Renal pelvis (tissue), 4 donors: Measurements from ENCODE around the gene SRD5A1. TPM values are rescaled to one million over a fixed set of nuclear protein-coding genes. Genes with fewer than 3 reads are reported as not detected.

ENCODE experiments used
- DNase-seq: peaks from one replicate; pipeline ENCODE4 v3.0.0-alpha.2; 2013
- polyA plus RNA-seq, 3 donors: library from polyadenylated mRNA; unstranded; fragments of 120-200 nt; gene quantifications; one replicate each; pipeline ENCODE4 v1.2.1, GENCODE V29; 2013; ENCODE audit not compliant: insufficient read length in 3 of 3

The SRD5A1 gene
- polyA plus RNA-seq, 3 donors = 11.6 to 12.5 (median 11.7) TPM

DNA sequence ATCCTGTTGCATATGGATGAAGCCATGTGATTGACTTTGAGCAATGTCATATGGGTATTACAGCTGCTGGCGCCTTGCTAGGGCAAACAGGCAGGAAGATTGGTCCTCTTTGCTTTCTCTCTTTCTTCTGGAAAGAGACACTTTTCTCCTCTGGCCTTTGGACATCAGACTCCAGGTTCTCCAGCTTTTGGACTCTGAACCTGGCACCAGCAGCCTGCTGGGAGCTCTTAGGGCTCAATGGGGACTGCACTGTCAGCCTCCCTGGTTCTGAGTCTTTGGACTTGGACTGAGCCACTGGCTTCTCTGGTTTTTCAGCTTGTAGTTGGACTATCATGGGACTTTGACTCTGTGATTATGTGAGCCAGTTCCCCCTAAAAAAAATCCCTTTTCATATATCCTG, 45.1 kb downstream of the SRD5A1 start:
- DNase-seq = no peak

DNA sequence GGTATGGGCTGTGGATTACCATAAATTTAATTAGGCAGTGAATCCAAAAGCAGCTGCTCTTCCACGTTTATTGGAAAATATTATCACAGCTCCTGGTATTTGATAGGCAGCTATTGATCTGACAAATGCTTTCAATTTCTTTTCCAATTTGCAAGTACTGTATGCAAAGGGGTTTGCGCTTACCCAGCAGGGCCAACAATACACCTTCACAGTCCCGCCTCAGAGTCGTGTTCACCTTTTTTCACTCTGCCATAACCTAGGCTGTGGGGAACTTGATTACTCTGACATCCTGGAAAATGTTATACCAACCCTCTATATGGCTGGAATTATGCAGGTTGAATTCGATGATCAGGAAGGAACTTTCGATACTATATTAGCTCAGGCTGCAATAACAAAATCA, 47.7 kb downstream of the SRD5A1 start:
- DNase-seq = no peak

GRCh38 chr5:6681682-6682081, 48.4 kb downstream of the SRD5A1 start:
- DNase-seq = no peak

DNA sequence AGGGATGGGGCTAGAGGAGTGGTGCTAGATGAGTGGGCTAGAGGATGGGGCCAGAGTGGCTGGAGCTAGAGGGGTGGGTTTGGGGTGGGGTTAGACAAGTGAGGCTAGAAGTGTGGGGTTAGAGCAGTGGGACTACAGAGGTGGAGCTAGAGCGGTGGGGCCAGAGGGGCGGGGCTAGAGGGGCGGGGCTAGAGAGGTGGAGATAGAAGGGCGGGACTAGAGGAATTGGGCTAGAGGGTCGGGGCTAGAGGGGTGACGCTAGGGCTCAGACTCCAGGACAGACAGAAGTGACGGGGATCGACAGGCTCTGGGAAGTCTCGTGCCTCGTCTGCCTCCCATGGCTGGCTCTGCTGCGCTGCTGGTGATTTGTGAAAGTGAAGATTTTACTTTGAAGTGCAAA, 49.0 kb downstream of the SRD5A1 start:
- DNase-seq = no peak

DNA sequence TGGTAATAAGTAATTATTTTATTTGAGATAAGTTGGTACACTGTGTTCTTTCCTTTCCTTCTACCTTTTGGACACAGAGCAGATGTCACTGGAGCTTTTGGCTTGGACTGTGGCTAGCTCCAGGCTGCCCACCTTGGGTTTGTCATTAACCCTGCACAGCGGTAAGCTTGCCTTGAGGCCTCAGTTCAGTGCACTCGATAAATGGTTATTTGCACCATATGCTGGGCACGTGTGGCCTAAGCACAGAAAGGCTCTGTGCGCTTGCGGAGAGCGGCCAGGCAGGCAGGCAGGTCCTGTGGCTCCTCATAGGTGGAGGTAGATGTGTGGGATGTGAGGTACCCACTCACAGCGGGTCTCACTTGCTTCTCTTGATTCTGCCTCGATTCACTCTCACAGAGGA, 50.0 kb downstream of the SRD5A1 start:
- DNase-seq = no peak

- no peak for DNase-seq
Observed at GRCh38 chr5:6684075-6684474, 50.8 kb downstream of the SRD5A1 start.

DNA sequence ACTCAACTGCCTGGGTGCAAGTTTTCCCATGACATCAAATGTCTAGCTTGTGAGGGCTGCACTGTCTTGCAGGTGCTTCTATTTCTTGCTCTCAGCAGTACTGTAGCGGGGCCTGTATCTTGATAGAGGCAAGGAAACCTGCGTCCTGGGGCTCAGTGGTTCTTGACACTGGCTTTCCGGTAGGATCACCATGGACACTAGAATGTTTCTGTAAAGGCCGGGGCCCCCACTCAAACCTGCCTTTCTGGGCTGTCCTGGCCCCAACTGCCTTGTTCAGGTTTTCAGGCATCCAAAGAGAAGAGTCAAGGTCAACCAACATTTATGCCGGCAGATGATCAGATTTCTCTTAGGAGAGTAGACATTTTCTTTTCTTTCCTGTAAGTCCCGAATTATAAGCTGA, 53.3 kb downstream of the SRD5A1 start:
- no peak for DNase-seq

DNA sequence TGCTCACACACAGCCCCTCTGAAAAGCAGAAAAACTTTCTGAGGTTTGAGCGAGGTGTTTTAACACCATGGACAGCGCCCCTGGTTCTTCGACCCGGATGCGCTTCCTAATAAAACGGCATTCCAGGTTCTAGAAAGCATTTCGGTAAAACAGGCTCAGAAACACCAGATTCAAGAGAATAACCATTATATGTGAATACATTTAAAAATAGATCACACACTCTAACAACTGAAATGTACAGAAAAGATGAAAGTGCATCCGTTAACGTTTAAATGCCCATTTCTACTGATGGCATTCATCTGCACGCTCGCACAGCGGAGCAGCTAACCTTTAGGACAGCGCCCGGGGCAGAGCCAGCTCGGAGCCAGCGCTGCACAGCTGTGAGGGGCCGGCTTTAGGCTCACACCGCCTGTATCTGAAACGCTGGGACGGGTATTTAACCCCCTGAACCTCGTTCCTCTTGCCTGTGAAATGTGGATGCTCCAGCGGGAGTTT, 53.7 kb downstream of the SRD5A1 start:
- peak; percentile 77 for DNase-seq

DNA sequence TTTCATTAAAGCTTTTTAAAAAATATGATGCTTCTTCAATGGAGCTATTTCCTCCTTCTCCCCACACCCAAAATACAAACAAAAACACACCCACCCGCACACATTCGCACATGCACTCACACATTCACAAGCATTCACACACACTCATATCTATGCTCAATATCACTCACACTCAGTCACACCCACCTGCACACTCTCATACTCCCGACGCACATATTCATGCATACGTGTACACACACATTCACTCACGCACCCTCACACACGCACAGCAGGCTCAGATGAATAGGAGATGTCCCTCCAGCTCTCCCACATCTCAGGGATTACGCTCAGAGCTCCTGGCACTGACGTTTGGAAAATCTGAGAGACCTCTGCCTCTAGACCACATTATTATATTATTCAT, 54.3 kb downstream of the SRD5A1 start:
- no peak for DNase-seq

- no peak for DNase-seq
Observed at GRCh38 chr5:6692906-6693305, 59.7 kb downstream of the SRD5A1 start.

DNA sequence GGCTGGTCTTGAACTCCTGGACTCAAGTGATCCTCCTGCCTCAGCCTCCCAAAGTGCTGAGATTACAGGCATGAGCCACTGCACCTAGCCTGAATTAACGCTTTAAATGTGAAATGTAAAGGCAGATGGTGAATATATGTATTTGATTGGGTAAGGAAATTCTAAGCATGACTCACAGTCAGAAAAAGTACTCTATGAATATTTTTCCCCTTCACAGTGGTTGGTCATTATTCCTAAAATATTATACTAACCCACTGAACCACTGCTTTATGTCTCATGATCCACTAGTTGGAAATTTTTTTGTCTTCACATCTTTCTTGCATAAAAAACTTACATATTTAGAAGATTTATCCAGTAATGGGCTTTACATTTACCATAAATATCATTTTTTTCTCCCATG, 65.5 kb downstream of the SRD5A1 start:
- no peak for DNase-seq

DNA sequence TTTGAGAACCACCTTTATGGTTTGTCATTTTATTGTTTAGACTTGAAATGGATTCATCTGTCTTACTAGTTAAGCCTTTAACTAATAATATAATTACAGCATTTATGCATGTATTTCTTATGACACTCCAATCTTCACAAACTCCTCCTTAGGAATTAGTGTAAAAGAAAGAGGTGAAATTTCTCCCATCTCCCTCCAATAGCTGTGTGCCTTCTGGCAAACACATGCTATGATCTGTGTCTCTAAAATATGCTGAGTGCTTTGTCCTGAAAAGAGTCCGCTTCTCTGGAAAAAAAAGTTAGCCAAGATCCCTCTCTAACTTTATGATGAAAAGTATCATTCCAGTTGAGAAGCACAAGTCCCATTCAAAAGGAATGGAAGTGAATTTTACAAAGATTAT, 66.1 kb downstream of the SRD5A1 start:
- no peak for DNase-seq

GRCh38 chr5:6700074-6700684, 66.9 kb downstream of the SRD5A1 start:
- DNase-seq = no peak

DNA sequence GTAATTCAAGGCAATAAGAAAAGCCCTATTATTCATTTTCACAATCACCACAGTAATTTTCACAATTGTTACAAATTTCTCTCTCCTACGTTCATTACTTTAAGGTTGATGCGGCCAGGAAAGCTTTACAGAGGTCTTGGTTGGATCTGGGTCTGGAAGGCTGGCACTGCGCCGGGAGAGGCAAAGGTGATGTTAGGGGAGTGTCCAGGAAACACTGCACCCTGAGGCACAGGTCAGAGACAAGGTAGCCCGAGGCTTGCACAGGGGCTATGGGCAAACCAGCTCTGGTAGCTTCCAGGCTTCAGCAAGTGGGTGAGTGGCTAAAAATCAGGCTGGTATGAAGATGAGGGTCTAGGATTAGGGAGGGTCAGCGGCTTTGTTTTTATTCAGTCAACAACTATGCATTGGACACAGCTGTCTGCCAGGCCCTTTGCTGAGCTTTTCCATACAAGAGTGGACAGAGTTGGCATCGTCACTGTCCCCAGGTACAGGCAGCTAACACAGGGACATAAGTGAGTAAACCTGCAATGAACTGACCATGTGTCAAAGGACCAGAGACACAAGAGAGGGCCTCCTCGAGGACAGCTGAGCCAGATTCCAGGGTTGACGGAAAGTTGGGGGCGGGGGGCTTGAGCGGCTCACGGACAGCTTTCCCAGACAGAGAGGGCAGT, 67.6 kb downstream of the SRD5A1 start:
- no peak for DNase-seq

DNA sequence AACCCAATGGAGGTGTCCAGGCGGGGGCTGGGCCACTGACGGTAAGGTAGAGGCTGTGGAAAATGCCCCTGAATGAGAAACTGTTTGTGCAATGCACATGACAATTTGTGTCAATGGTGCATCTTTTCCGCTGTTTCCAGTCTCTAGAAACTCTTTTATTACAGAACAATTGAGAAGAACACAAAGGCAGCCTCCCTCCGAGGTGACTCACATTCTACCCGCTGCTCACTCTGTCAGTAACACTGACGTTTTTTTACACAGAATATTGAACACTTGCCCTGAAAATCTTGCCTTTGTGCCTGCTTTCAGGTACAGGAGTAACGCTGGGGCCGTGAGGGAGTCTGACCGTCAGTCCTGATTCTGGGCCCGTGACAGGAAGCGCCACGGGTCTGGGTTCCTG, 68.3 kb downstream of the SRD5A1 start:
- DNase-seq = no peak

- no peak for DNase-seq
Observed at GRCh38 chr5:6702633-6703032, 69.4 kb downstream of the SRD5A1 start.

DNA sequence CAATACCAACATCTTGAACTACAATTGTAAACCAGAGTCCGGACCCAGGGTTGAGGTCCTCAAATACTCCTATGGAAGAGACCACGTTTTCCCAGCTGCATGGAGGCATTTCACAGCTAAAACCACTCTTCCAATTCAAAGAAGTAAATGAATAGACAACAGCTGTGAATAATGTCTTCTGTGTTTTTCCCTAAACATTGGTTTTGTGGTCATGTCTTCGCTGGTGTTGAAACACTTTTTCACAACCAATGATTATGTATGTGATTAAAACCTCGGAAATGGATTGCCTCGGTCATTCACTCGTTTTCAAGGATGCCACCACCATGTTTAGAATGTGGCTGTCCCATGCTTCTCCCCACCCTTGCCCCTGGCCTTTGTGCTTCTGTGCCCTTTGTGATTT, 70.6 kb downstream of the SRD5A1 start:
- DNase-seq = no peak

DNA sequence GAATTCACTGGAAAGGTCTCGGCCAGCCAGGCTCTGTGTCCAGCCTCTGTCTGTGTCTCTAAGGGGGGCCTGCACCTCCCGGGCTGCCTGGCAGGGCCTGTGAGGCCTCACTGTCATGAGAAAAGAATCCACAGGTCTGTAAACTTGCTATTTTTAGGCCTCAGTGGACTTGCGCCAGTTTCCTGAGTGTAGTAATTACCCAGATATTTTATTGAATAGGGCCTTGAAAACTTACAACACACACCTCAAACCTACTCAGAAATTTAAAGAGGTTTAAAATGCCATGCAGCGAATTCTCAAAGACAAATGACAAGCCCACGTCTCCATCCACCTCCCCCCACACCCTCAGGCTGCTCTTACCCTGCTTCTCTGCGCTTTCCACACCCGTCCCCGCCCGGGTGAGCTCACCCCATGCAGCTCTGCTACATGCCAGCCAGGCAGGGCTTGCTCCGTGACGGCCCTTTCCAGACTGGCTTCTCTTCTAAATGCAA, 71.2 kb downstream of the SRD5A1 start:
- no peak for DNase-seq

DNA sequence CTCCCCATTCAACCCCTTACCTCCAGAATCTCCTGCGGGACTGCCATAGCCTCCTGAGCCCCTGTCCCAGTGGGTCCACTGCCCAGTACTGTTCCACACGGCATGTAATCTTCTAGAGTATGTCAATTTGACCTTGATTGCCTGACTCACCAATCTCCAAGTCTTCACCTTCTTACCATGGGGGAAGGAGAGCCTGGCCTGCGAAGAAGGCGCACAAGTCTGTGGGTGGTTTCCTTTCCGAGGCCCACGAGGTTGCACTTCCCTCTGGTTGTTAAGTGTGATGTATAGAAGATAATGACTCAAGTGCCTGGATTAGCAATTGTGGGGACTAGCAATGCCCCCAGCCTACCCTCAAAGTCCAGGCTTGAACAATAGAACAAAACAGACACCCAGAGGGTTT, 71.8 kb downstream of the SRD5A1 start:
- no peak for DNase-seq

DNA sequence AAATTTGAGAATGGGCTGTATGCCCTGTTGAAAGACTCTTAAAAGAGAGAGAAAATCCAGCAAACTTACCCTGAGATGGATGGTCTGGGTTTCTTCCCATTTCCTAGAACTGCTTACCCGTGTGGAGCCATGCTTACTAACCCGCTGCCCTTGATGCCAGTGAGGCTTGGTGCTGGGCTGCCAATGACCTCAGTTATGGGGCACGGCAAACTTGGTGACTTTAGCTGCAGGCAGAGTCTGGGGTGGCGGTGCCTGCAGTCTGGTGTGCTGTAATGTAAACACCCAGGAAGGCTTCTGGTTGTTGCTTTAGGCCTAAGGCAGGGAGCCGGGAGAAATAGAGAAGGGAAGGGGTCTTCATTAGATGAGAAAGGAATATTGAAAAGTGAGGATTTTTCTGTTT, 72.7 kb downstream of the SRD5A1 start:
- DNase-seq = no peak

- DNase-seq = no peak
Observed at GRCh38 chr5:6707852-6708251, 74.6 kb downstream of the SRD5A1 start.

DNA sequence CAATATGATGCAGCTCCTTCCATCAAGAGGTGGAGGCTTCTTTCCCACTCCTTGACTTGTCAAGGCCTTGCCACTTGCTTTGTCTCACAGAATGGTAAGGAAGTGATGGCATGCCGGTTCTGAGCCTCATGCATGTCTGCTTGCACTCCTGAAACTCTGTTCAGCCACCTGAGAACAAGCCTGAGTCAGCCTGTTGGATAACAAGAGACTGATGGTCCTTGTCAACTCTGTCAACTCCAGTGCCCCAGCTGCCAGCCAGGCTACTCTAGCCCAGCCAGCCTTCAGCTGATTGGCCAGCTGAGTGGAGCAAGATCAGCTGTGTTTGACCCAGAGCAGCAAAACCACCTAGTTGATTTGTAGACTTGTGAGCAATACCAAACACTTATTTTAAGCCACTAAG, 75.6 kb downstream of the SRD5A1 start:
- no peak for DNase-seq

DNA sequence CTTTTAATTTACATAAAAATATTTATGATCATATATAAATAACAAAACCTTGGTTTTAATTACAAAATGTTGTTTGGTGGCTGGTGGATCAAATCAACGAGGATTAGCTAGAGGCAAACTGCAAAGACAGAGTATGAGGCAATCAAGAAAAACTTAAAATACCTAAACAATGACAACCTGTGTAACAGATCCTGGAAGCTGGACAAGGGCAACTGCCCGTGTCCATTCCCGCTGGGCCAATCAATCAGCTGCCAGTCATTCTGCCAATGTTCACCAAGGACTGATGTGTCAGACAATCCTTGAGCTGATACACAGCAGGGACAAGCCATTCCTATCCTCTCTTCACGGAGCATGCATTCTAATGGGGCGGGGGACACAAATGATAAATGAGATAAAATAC, 76.8 kb downstream of the SRD5A1 start:
- no peak for DNase-seq
